Dermis lymphatic vessel endothelial cell (primary cell): ENCODE data around the gene SMARCAL1. TPM values are rescaled to one million over a fixed set of nuclear protein-coding genes. Genes with fewer than 3 reads are reported as not detected.

Source experiments
- total RNA-seq: library from RNA; depleted of rRNA; stranded (reverse); fragments of >200 nt; gene quantifications from 2 replicates; pipeline ENCODE4 v1.2.1, GENCODE V29; 2014

Gene SMARCAL1
- total RNA-seq, result 8.8 and 10.0 TPM in 2 replicates

DNA sequence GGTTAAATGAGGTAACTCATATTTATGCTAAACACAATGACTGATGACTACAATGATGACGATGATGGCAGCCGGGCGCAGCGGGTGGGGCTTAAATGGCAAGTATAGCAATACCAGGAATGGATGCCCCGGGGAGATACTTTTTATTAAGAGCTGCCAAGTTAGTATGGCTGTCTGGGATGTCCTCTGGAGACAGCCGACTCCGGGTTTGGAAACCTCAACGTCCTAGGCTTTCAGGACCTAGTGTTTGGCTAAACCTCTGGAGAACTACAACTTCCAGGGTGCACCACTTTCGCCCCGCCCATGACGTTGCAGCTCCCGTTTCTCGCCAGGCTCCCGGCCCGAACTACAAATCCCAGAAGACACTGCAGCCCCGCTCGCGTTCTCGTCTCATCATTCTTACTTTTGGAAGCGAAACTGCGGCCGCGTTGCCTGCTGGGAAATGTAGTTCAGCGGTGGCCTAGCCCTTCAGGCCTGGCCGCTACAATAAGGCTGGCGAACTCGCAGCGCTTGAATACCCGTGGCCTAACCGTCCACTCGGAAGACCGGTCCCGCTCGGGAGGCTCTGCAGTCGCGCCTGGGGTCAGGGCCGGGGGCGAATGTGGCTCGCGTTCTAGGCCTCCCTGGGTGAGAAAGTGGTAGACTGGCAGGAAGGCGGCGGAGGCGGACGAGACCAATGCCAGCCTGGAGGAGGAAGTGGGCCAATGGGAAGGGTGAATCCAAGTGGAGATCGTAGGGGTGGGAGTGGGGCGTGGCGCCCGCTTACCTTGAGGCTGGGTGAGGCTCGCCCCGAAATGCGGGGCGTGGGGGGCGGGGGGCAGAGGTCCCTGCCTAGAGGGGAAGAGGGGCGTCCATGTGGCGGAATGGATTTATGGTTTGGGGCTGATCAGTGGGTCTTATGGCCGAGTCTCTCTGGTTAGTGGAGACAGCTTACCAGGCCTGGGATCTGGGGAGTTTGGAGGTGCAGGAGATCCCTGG lies at the start of gene SMARCAL1:
TSS of gene SMARCAL1 (plus strand) at position 463 of the 978 bp plus-strand sequence. CDS start 2,221 bp downstream, outside the sequence.

DNA sequence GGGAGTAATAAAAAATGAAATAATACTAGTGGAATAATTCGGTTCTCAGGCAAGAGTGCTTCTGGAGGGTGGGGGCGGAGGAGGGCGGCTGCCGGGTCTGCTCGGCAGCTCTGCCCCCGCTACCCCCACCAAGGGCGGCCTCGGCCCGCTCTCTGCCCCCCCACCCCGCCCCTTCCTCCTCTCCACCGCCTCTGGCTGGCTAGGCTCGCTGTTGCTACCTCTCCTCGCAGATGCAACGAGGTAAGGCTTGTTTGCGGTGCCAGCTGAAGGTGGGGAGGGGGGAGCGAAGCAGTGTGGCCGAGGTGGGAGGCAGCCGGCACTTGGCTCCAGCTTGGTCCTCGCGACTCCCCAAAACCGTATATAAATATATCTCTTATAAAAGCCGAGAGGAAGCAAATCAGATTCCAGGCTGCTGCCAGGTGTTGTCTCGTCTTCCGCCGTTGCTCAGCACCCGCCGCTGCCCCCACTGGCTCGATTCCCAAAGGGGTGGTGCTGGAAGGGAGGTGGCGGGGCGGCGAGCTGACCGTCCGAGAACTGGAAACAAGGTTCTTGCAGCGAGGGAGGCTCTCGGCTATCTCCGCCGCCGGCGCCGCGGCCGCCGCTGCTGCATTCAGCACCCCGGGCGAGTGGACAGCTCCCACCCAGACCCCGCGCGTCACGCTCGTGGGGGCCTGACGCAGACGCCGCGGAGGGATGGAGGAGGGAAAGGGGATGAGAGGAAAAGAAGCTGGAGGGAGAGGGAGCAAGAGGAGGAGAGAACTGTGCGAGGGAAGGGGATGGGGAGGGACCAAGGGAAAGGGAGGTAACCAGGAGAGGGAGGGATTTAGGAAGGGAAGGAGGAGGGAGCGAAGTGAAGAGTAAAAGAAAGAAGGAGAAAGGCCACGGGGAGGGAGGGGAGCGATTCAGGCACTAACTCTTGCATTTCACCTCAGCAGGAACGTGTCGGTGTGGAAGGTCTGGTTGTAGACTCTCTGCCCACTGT lies 40.3 kb upstream of the SMARCAL1 start, which contains the start of gene MARCHF4:
TSS of gene MARCHF4 (minus strand) at position 763 of the 982 bp plus-strand sequence. CDS start 2,223 bp downstream, outside the sequence.

DNA sequence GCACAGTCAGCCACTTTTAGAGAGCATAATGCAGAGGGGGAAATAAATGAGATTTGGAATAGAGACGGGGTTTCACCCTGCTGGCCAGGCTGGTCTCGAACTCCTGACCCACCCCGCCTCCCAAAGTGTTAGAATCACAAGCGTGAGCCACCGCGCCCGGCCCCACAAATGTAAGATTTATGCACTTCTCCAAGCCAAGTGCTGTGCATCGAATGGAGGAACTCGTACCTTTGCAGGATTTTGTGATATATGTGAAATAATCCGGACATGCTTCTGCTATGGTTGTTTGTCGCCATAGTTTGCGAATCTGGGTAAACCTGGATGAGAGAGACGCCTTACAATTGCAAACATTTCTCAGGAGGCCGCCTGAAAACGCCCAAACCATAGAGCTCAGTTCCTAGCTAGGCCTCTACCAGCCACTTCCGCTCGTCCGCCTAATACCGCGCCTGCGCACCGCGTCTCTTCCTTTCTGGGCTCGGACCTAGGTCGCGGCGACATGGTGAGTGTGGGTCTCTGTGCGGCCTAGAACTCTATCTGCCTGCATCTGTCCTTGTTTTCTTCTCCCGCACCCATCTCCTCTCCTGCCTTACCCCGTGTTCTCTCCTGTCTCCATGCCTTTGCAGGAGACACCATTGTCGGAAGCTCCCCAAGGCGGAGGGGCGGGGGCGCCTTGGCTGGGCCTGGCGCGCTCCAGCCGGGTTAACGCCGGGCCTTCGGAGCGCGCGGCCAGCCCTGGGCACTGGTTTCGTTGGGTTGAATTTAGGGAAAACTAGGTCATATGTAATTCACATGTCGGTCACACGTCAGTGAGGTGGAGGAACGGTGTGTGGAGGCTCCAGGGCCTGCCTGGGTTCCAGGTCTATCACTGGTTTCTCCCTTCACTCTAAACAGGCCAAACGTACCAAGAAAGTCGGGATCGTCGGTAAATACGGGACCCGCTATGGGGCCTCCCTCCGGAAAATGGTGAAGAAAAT lies 86.4 kb downstream of the SMARCAL1 start, which contains the start of gene RPL37A:
TSS of gene RPL37A (plus strand) at position 466 of the 974 bp plus-strand sequence. CDS start at position 497, 31 bp downstream.

Other genes with a start within 250 kb of the SMARCAL1 start
- gene MARCHF4, start 40.0 kb upstream of the SMARCAL1 start, total RNA-seq, result under 0.01 and 0.11 TPM in 2 replicates
- 3,438 and 4,231 TPM in 2 replicates for gene RPL37A, start 86.4 kb downstream of the SMARCAL1 start, total RNA-seq
- gene IGFBP2, start 220.9 kb downstream of the SMARCAL1 start, total RNA-seq, result 1.4 and 9.6 TPM in 2 replicates